ENCODE data around the gene DNM1.

Gene DNM1

DNA sequence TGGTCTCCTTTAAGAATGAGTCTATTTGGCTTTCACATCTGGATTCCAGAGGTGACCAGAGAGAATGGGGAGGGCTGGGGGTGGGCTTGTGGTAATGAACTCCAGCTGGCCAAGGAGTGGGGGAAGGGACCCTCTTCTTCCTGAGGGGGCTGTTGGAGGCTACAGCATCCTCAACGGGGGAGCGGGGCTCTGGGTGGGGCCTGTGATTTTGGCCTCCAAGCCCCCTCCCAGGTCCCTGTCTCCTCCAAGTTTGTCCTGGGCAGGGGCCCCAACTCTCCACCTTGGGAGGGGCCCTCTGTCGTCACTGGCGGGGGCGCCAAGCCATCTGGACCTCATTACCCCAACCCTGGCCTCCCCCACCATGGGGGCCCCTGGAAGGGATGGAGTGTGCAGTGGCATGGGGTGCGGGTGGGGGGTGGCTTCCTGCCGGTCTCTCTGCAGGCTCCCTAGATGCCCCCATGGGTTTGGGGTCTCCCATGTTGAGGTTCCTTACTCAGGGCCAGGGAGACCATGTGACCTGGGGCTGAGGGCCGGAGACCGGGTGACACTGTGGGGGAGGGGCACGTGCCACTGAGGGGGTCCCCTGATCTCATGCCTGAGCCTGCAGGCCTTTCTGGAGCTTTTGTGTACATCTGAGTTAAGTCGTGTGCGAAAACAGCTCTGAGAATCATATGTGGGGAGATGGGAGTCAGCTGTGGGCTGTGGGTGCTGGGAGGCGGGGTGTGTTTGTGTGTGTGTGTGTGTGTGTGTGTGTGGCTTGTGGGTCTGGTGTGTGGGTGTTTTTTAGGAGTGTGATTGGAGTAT is 40.2 kb downstream of the DNM1 start:
- Histone ChIP-seq H3K27me3 (ENCODE audit: insufficient read depth, low read length, poor library complexity) (no peaks in the 10 kb centered on the region), H3K9ac (ENCODE audit: low read depth, low read length) (no peak overlapping the region), H3K4me3 (ENCODE audit: low read depth in 1 of 2, low read length in 2 of 2) (no peak overlapping the region), H3K36me3 (ENCODE audit: insufficient read depth, low read length) (no peaks in the 10 kb centered on the region), H3K79me2 (ENCODE audit: insufficient read depth, low read length) (no peaks in the 10 kb centered on the region), H3K4me1 (ENCODE audit: insufficient read depth, low read length) (no peaks in the 10 kb centered on the region), H3K4me2 (ENCODE audit: insufficient read depth, low read length) (no peak overlapping the region), H2AFZ (ENCODE audit: low read depth, low read length) (no peak overlapping the region), H3K9me3 (ENCODE audit: insufficient read depth, low read length, severe bottlenecking) (no peaks in the 10 kb centered on the region), H4K20me1 (ENCODE audit: insufficient read depth, low read length) (no peaks in the 10 kb centered on the region), H3K27ac (ENCODE audit: low read length) (no peak overlapping the region)
- no peak for DNase-seq
- TF ChIP-seq, protein P1, sequence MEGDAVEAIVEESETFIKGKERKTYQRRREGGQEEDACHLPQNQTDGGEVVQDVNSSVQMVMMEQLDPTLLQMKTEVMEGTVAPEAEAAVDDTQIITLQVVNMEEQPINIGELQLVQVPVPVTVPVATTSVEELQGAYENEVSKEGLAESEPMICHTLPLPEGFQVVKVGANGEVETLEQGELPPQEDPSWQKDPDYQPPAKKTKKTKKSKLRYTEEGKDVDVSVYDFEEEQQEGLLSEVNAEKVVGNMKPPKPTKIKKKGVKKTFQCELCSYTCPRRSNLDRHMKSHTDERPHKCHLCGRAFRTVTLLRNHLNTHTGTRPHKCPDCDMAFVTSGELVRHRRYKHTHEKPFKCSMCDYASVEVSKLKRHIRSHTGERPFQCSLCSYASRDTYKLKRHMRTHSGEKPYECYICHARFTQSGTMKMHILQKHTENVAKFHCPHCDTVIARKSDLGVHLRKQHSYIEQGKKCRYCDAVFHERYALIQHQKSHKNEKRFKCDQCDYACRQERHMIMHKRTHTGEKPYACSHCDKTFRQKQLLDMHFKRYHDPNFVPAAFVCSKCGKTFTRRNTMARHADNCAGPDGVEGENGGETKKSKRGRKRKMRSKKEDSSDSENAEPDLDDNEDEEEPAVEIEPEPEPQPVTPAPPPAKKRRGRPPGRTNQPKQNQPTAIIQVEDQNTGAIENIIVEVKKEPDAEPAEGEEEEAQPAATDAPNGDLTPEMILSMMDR (IDR thresholded peaks at IDR 0.05; ENCODE audit: borderline replicate concordance, extremely low read depth, low read length, poor library complexity, severe bottlenecking), result no peak
- no peak for TF ChIP-seq EZH2 (IDR thresholded peaks at IDR 0.05; ENCODE audit: borderline replicate concordance, low read depth, low read length, severe bottlenecking)
- no peak; the same call in 2 of the 3 replicates for ATAC-seq (ENCODE audit: insufficient read depth, low read depth)

DNA sequence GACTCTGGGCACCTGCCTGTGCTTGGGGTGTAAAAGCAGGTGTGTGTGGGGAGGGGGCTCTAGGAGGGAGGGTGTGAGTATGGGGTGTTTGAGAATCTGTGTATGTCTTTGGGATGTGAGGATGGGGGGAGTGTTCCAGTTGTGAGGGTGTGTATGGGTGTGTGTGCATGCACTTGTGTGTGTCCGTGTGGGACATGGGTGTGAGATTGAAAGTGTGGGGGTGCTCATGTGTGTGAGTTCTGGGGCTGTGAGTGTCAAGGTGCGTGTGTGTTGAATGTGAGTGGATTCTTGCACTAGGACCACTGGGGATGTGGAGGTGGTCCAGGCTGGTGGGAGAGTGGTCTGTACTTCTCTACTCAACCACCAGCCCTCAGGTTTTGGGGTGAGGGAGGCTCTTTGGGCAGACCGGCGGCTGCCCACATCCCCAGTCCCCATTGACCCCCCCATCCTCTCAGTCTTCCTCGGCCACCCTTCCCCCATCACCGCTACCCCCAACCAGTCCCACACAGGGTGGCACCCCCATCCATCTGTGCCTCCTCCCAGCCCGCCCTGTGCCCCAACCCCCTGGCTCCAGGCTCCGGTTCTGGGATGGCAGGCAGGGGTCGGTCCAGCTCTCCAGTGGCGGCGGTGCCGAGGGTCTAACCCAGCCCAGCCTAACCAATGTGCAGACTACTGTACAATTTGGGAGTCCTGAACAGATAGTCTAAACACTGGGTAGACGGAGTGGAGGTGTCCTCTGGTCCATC is 41.1 kb downstream of the DNM1 start:
- Histone ChIP-seq H3K9ac (ENCODE audit: low read depth, low read length) (no peak overlapping the region), H3K27ac (ENCODE audit: low read length) (no peak overlapping the region), H2AFZ (ENCODE audit: low read depth, low read length) (no peak overlapping the region), H4K20me1 (ENCODE audit: insufficient read depth, low read length) (no peaks in the 10 kb centered on the region), H3K36me3 (ENCODE audit: insufficient read depth, low read length) (no peaks in the 10 kb centered on the region), H3K4me3 (ENCODE audit: low read depth in 1 of 2, low read length in 2 of 2) (no peak overlapping the region), H3K4me1 (ENCODE audit: insufficient read depth, low read length) (no peaks in the 10 kb centered on the region), H3K4me2 (ENCODE audit: insufficient read depth, low read length) (no peak overlapping the region), H3K79me2 (ENCODE audit: insufficient read depth, low read length) (no peaks in the 10 kb centered on the region), H3K27me3 (ENCODE audit: insufficient read depth, low read length, poor library complexity) (no peaks in the 10 kb centered on the region), H3K9me3 (ENCODE audit: insufficient read depth, low read length, severe bottlenecking) (no peaks in the 10 kb centered on the region)
- ATAC-seq (ENCODE audit: insufficient read depth, low read depth) (no peak), DNase-seq (no peak)
- TF ChIP-seq, protein P1 (IDR thresholded peaks at IDR 0.05; ENCODE audit: borderline replicate concordance, extremely low read depth, low read length, poor library complexity, severe bottlenecking), result no peak
- TF ChIP-seq EZH2 (IDR thresholded peaks at IDR 0.05; ENCODE audit: borderline replicate concordance, low read depth, low read length, severe bottlenecking), result no peak

DNA sequence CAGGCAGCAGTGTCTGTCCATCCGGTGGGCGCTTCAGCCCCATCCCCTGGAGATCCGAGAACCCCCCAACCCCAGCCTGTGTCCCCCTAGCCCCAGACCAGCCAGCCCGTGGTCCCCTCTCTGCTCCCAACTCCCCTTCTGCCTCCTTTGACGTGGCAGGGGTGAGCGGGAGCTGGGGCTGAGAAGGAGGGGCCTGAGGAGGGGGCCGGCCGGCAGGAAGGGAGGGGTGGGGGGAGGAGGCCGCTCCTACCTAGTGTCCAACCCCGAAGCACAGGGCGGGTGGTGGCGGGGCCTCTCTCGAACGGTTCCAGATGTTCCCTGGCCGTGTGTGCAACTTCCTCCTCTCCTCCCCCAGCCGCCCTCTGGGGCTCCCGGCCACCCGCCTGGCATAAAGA is 41.7 kb downstream of the DNM1 start:
- H3K79me2 ChIP-seq (ENCODE audit: insufficient read depth, low read length), result no peaks in the 10 kb centered on the region
- H3K4me1 ChIP-seq (ENCODE audit: insufficient read depth, low read length), result no peaks in the 10 kb centered on the region
- TF ChIP-seq, protein P1 (IDR thresholded peaks at IDR 0.05; ENCODE audit: borderline replicate concordance, extremely low read depth, low read length, poor library complexity, severe bottlenecking), result no peak
- TF ChIP-seq EZH2 (IDR thresholded peaks at IDR 0.05; ENCODE audit: borderline replicate concordance, low read depth, low read length, severe bottlenecking), result no peak
- H3K4me2 ChIP-seq (ENCODE audit: insufficient read depth, low read length), result no peak overlapping the region
- no peaks in the 10 kb centered on the region for H3K36me3 ChIP-seq (ENCODE audit: insufficient read depth, low read length)
- no peak overlapping the region for H3K9ac ChIP-seq (ENCODE audit: low read depth, low read length)
- H3K27ac ChIP-seq (ENCODE audit: low read length), result no peak overlapping the region
- DNase-seq, result no peak
- H4K20me1 ChIP-seq (ENCODE audit: insufficient read depth, low read length), result no peaks in the 10 kb centered on the region
- H3K9me3 ChIP-seq (ENCODE audit: insufficient read depth, low read length, severe bottlenecking), result no peaks in the 10 kb centered on the region
- H3K27me3 ChIP-seq (ENCODE audit: insufficient read depth, low read length, poor library complexity), result no peaks in the 10 kb centered on the region
- H2AFZ ChIP-seq (ENCODE audit: low read depth, low read length), result no peak overlapping the region
- no peak for ATAC-seq (ENCODE audit: insufficient read depth, low read depth)
- H3K4me3 ChIP-seq (ENCODE audit: low read depth in 1 of 2, low read length in 2 of 2), result no peak overlapping the region

Data from DND-41 (cell line).